Parathyroid adenoma (tissue), 2 donors: ENCODE results near the gene CDR2.
"Not testable (repeated sequence)": the region's sequence is repeated elsewhere in the genome, so short reads cannot be mapped to it uniquely, and the experiment has no call there.

Experiments used
- H2AFZ ChIP-seq: fragments of 300-600 bp; sonication (generic); one replicate; pipeline ENCODE4 v1.7.0; 2017; ENCODE audit warnings: antibody characterized with exemption, mild to moderate bottlenecking
- H3K27ac ChIP-seq: fragments of 300-600 bp; sonication (generic); one replicate; pipeline ENCODE4 v1.7.0; 2017
- H3K27me3 ChIP-seq: fragments of 300-600 bp; sonication (generic); one replicate; pipeline ENCODE4 v1.7.0; 2017; ENCODE audit warnings: low read length; ENCODE audit not compliant: control insufficient read depth, insufficient read depth
- H3K36me3 ChIP-seq: fragments of 300-600 bp; sonication (generic); one replicate; pipeline ENCODE4 v1.7.0; 2017; ENCODE audit warnings: low read length; ENCODE audit not compliant: control insufficient read depth, insufficient read depth
- H3K4me1 ChIP-seq: fragments of 300-600 bp; sonication (generic); one replicate; pipeline ENCODE4 v1.7.0; 2017; ENCODE audit warnings: control low read depth
- H3K4me2 ChIP-seq: fragments of 300-600 bp; sonication (generic); one replicate; pipeline ENCODE4 v1.7.0; 2017; ENCODE audit warnings: low read length
- H3K4me3 ChIP-seq: fragments of 300-600 bp; sonication (generic); one replicate; pipeline ENCODE4 v1.7.0; 2017; ENCODE audit warnings: low read depth, low read length
- H3K79me2 ChIP-seq: fragments of 300-600 bp; sonication (generic); one replicate; pipeline ENCODE4 v1.7.0; 2017; ENCODE audit warnings: control low read depth
- H3K9ac ChIP-seq: fragments of 300-600 bp; sonication (generic); one replicate; pipeline ENCODE4 v1.7.0; 2017; ENCODE audit warnings: mild to moderate bottlenecking
- H3K9me3 ChIP-seq: fragments of 300-600 bp; sonication (generic); one replicate; pipeline ENCODE4 v1.7.0; 2017; ENCODE audit warnings: low read length; ENCODE audit not compliant: control insufficient read depth
- TF ChIP-seq, protein P1 (sequence below): fragments of 300-600 bp; sonication (generic); IDR thresholded peaks from one replicate; pipeline ENCODE4 v1.7.0; 2017; ENCODE audit warnings: antibody characterized with exemption, mild to moderate bottlenecking
- donor health status: primary hyperparathyroidism.

Gene CDR2

DNA sequence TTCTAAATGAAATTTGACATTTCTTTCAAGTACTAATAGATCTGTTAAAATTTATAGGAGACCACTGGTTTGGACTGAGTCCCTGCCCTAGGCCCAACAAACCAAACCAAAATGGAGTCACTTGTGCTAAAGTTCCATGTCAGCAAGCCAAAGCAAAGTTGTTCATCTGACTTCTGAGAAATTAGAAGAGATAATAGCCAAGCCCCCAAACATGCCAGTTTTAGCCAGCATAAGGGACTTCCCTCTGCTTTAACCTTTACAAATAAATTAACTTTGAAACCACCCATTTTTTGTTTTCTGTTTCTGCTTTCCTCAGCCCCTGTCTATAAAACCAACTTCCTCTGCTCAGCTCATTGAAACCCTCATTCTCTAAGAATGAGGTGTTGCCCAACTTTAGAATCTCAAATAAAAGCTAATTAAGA, 18.9 kb downstream of the CDR2 start:
- no peaks in the 10 kb centered on the region for H3K79me2 ChIP-seq
- no peaks in the 10 kb centered on the region for H3K36me3 ChIP-seq
- H3K4me3 ChIP-seq: no peak overlapping the region
- no peak overlapping the region for H3K27ac ChIP-seq
- no peaks in the 10 kb centered on the region for H3K9me3 ChIP-seq
- no peak overlapping the region for H3K9ac ChIP-seq
- no peak overlapping the region for H2AFZ ChIP-seq
- no peaks in the 10 kb centered on the region for H3K4me1 ChIP-seq
- no peak overlapping the region for H3K4me2 ChIP-seq
- TF ChIP-seq, protein P1, sequence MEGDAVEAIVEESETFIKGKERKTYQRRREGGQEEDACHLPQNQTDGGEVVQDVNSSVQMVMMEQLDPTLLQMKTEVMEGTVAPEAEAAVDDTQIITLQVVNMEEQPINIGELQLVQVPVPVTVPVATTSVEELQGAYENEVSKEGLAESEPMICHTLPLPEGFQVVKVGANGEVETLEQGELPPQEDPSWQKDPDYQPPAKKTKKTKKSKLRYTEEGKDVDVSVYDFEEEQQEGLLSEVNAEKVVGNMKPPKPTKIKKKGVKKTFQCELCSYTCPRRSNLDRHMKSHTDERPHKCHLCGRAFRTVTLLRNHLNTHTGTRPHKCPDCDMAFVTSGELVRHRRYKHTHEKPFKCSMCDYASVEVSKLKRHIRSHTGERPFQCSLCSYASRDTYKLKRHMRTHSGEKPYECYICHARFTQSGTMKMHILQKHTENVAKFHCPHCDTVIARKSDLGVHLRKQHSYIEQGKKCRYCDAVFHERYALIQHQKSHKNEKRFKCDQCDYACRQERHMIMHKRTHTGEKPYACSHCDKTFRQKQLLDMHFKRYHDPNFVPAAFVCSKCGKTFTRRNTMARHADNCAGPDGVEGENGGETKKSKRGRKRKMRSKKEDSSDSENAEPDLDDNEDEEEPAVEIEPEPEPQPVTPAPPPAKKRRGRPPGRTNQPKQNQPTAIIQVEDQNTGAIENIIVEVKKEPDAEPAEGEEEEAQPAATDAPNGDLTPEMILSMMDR: no peak
- no peaks in the 10 kb centered on the region for H3K27me3 ChIP-seq

DNA sequence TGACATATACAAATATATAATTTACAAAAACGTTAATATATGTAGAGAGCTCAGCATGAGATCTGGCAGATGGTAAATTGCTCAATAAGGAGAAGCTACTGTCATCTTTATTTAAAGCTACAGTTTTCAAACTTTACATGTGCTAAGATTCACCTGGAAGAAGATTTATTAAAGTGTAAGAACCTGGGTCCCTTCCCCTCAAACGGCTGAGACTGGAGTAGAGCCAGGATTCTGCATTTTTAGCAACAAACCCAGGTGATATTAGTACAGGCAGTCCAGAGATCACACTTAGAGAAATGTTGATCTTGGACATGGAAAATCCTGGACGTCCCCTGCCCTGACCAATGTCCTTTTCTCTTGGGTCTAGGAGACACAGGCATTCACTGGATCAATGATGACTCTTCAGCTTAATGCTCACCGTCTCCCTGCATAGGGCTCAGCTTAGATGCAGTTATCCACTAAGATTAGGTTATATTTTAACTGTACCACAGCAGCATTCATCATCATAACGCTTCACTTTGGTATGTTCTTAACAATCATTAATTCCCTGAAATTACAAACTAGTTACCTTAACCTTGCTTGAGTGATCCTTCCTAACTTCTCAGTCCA, 20.4 kb downstream of the CDR2 start:
- Histone ChIP-seq H3K27me3 (no peaks in the 10 kb centered on the region), H3K79me2 (no peaks in the 10 kb centered on the region), H2AFZ (no peak overlapping the region), H3K27ac (no peak overlapping the region), H3K36me3 (no peaks in the 10 kb centered on the region), H3K9me3 (no peaks in the 10 kb centered on the region), H3K9ac (no peak overlapping the region), H3K4me3 (no peak overlapping the region), H3K4me2 (no peak overlapping the region), H3K4me1 (no peaks in the 10 kb centered on the region)
- TF ChIP-seq, protein P1: no peak

DNA sequence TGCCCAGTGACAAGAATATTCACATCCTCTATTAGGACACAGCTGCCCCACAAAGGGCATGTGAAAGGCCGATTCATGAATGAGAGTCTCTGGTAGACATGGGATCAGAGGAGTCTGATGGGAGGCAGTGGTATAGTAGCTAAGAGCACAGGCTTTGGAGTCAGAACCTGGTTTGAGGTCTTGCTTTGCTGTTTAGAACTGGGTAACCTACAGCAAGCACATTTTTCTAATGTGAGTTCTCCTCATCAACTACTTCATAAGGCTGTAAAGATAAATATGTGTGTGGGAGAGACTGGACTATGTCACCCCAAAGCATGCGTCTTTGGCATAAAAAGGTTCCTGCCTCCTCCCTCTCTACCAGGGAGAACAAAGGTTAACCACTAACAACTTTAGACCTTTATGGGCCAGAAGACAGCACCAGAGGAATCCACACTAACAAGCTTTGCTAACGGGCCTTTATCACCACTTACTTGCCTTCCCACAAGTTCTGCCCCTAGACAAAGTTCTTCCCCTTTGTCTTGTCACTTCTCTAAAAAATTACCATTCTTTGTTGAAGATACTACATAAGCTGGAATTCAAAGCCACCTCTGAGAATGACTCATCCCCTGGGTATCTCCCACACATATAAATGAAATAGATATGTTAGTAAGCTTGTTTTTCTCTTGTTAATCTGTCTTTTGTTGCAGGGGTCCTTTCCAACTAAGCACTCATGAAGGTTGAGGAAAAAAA, 21.1 kb downstream of the CDR2 start:
- Histone ChIP-seq H3K79me2 (no peaks in the 10 kb centered on the region), H2AFZ (no peak overlapping the region), H3K4me1 (no peaks in the 10 kb centered on the region), H3K27ac (no peak overlapping the region), H3K4me2 (no peak overlapping the region), H3K36me3 (no peaks in the 10 kb centered on the region), H3K27me3 (no peaks in the 10 kb centered on the region), H3K9me3 (no peaks in the 10 kb centered on the region), H3K4me3 (no peak overlapping the region), H3K9ac (no peak overlapping the region)
- TF ChIP-seq, protein P1: no peak

DNA sequence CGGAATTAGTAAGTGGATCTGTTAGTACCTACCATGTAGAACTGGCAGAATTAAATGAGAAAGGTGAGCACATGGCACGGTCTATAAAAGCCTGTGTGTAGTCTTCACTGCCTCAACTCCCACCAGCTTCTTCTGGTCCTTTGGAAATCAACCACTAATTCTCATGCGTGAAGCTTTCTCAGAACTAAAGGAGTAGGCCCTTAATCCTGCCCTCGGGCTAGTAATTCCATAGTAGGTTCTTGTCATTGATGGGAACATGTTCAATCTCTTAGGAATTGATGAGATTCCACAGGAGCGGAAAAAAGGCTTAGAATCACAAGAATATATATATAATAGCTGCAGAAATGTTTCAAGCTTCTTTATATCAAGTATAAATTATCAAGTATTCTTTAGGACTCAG, 21.7 kb downstream of the CDR2 start:
- TF ChIP-seq, protein P1: no peak
- no peak overlapping the region for H2AFZ ChIP-seq
- no peaks in the 10 kb centered on the region for H3K79me2 ChIP-seq
- no peaks in the 10 kb centered on the region for H3K27me3 ChIP-seq
- no peak overlapping the region for H3K9ac ChIP-seq
- H3K4me3 ChIP-seq: no peak overlapping the region
- no peaks in the 10 kb centered on the region for H3K4me1 ChIP-seq
- no peaks in the 10 kb centered on the region for H3K9me3 ChIP-seq
- no peaks in the 10 kb centered on the region for H3K36me3 ChIP-seq
- no peak overlapping the region for H3K4me2 ChIP-seq
- no peak overlapping the region for H3K27ac ChIP-seq

DNA sequence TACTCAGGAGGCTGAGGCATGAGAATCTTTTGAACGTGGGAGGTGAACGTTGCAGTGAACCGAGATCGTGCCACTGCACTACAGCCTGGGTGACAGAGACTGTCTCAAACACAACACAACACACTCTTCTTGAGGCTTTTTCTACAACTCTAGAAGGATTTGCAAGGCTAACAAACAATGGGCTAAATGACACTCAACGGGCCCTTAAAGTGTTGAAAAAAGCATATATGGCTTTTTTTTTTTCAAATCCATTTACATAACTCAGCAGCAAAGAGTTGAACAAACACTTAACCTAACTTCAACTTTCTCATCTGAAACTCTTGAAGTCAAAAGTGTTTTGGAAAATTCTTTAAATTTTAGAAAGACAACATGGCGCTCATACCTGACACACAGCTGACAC, 22.3 kb downstream of the CDR2 start:
- Histone ChIP-seq H3K9me3 (no peaks in the 10 kb centered on the region), H3K79me2 (no peaks in the 10 kb centered on the region), H3K9ac (no peak overlapping the region), H3K36me3 (no peaks in the 10 kb centered on the region), H3K4me3 (no peak overlapping the region), H3K4me1 (no peaks in the 10 kb centered on the region), H3K27ac (no peak overlapping the region), H3K27me3 (no peaks in the 10 kb centered on the region), H3K4me2 (no peak overlapping the region), H2AFZ (no peak overlapping the region)
- TF ChIP-seq, protein P1: no peak

DNA sequence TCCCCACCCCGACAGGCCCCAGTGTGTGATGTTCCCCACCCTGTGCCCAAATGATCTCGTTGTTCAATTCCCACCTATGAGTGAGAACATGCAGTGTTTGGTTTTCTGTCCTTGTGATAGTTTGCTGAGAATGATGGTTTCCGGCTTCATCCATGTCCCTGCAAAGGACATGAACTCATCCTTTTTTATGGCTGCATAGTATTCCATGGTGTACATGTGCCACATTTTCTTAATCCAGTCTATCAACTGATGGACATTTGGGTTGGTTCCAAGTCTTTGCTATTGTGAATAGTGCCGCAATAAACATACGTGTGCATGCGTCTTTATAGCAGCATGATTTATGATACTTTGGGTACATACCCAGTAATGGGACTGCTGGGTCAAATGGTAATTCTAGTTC, 23.4 kb downstream of the CDR2 start:
- H3K4me1 ChIP-seq, H2AFZ ChIP-seq, H3K27me3 ChIP-seq: not testable (repeated sequence)

More for the DNA sequence above, 23.4 kb downstream of the CDR2 start:
- H3K36me3 ChIP-seq, H3K9ac ChIP-seq, H3K4me3 ChIP-seq, H3K27ac ChIP-seq, H3K79me2 ChIP-seq, H3K9me3 ChIP-seq, H3K4me2 ChIP-seq: not testable (repeated sequence)
